Measurements from ENCODE around the gene PRPF40A. TPM values are rescaled to one million over a fixed set of nuclear protein-coding genes. Genes with fewer than 3 reads are reported as not detected.

PRPF40A gene
- total and polyA plus RNA-seq, 11 donors: 9.8 to 53.5 (median 34.3) TPM

DNA sequence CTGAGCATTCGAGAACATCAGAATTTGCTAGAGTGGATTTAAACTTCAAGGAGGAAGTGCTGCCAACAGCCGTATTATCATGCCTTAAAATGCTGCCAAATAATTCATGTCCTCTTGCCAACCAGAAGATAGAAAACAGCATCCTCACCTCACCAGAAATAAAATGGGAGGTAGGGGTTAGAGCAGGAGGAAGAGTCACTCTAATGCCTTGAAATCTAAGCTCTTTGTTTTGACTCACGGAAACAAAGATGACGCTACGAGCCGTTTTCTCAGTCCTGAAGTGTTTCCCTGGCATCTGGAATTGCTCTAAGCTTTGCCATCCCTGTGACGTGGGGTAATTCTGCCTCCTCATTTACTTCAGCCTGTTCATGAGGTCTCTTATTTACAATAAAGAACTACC, 97.1 kb downstream of the PRPF40A start:
- Histone ChIP-seq H3K36me3 (peaks cover 0 to 60% (median 48%) of the 10 kb centered on the region in 9 donors), H3K9me3 (no peaks in the 10 kb centered on the region), H3K27ac (peak overlapping the region in 1 of 12 donors; percentile 61), H3K27me3 (no peaks in the 10 kb centered on the region), H3K4me1 (no peaks in the 10 kb centered on the region), H3K4me3 (no peak overlapping the region)
- no peak for DNase-seq
- intact Hi-C loops (cut with DNase I): loop anchor here in 2 of 10 donors (5.0 to 10.0 kb wide), 2 partner anchors 285 to 428 kb away; partner anchors contain the start of gene FMNL2 (in 1 of the 2)
- WGBS, 4 donors: 70 to 74% (median 72%) methylated on average over 7 of the region's 7 CpGs
- TF ChIP-seq, protein P1, sequence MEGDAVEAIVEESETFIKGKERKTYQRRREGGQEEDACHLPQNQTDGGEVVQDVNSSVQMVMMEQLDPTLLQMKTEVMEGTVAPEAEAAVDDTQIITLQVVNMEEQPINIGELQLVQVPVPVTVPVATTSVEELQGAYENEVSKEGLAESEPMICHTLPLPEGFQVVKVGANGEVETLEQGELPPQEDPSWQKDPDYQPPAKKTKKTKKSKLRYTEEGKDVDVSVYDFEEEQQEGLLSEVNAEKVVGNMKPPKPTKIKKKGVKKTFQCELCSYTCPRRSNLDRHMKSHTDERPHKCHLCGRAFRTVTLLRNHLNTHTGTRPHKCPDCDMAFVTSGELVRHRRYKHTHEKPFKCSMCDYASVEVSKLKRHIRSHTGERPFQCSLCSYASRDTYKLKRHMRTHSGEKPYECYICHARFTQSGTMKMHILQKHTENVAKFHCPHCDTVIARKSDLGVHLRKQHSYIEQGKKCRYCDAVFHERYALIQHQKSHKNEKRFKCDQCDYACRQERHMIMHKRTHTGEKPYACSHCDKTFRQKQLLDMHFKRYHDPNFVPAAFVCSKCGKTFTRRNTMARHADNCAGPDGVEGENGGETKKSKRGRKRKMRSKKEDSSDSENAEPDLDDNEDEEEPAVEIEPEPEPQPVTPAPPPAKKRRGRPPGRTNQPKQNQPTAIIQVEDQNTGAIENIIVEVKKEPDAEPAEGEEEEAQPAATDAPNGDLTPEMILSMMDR (IDR thresholded peaks at IDR 0.05): no peak
- TF ChIP-seq POLR2A (IDR thresholded peaks at IDR 0.05): no peak
- ATAC-seq: no peak

DNA sequence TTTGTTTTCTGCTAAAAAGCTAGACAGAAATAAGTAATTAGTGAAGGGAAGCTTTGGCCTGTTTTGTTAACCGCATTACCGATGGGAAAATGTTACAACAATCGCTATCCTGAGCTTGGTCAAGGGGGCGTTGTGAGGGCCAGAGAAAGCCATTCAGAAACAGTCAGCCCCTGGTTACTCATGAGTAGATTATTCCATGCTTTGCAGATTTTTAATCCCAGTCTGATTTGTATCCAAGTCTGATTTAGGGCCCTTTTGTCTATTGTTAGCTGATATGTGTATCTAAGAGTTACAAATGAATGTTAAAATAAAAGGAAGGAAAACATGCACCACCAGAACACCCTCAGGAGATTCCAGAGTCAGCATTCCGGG, 99.1 kb downstream of the PRPF40A start:
- DNase-seq (no peak), ATAC-seq (no peak)
- Histone ChIP-seq H3K9me3 (no peaks in the 10 kb centered on the region), H3K27me3 (no peaks in the 10 kb centered on the region), H3K4me3 (no peak overlapping the region), H3K4me1 (peaks cover 0 to 9% (median 0%) of the 10 kb centered on the region in 12 donors), H3K36me3 (peaks cover 0 to 63% (median 50%) of the 10 kb centered on the region in 9 donors), H3K27ac (no peak overlapping the region)
- intact Hi-C loops (cut with DNase I): loop anchor here in 1 of 10 donors (10.0 kb wide), 1 partner anchor 283 kb away; the partner anchor contains the start of gene FMNL2
- TF ChIP-seq, protein P1 (IDR thresholded peaks at IDR 0.05): no peak
- TF ChIP-seq POLR2A (IDR thresholded peaks at IDR 0.05): no peak
- 89 to 93% (median 91%) methylated on average over 5 of the region's 5 CpGs for WGBS, 4 donors

DNA sequence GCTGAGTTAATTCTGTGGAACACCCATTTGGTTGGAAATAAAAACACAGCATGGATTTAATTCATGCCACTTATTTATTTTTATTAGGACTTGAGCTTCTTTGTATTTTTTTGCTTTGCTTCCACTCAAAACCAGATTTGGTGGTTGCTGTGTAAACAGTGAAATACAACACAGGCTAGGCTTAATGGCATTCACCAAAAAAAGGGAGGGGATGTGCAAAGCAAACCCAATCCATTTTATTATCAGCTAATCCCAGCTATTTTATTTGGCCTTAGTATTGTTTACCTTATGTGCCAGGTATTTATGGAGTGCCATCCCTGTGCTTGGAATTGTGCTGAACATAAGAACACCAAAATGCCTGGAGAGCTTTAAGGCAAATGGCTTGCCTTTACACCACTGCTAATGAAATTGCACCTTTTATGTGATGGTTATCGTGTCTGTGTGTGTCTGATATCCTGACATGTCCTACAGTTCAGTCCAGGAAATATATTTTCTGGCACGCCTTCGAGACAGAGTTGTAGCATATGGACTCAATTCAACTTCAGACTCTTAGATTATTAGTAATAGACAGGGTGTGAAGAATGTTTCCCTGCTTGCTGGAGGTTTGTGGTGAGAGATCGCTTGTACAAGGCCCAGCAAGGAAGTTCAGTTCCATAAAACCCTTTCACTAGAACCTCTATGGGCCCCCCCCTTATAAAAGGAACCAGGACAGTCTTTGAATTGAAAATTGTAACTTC, 99.6 kb downstream of the PRPF40A start:
- Histone ChIP-seq H3K9me3 (no peaks in the 10 kb centered on the region), H3K27ac (no peak overlapping the region), H3K4me3 (no peak overlapping the region), H3K36me3 (peaks cover 0 to 63% (median 50%) of the 10 kb centered on the region in 9 donors), H3K27me3 (no peaks in the 10 kb centered on the region), H3K4me1 (peaks cover 0 to 15% (median 0%) of the 10 kb centered on the region in 12 donors)
- DNase-seq (no peak), ATAC-seq (no peak)
- TF ChIP-seq, protein P1 (IDR thresholded peaks at IDR 0.05): no peak
- TF ChIP-seq POLR2A (IDR thresholded peaks at IDR 0.05): no peak
- WGBS, 4 donors: 84 to 92% (median 89%) methylated on average over 4 of the region's 4 CpGs
- intact Hi-C loops (cut with DNase I): loop anchor here in 1 of 10 donors (10.0 kb wide), 1 partner anchor 283 kb away; the partner anchor contains the start of gene FMNL2

DNA sequence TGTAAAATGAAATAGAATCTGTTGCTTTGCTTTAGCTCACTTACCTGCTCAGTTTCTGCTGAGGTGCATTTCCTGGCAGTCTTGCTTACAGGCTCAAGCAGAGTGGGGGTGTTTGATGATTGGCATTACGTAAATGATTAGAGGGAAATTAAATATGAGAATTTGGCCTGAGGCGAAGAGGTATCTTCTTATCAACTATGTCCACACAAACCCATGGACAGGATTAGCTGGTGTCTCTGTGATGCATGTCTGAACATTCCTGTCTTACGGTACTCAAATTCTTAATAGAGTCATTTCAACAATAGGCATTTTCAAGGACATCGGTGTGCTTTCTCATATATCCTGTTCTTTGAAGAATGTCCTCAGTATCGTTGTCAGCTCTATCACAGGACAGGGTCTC, 102.1 kb downstream of the PRPF40A start:
- Histone ChIP-seq H3K4me1 (peaks cover 0 to 32% (median 5%) of the 10 kb centered on the region in 12 donors), H3K9me3 (no peaks in the 10 kb centered on the region), H3K36me3 (peaks cover 0 to 52% (median 40%) of the 10 kb centered on the region in 9 donors), H3K27ac (no peak overlapping the region), H3K27me3 (no peaks in the 10 kb centered on the region), H3K4me3 (no peak overlapping the region)
- WGBS, 4 donors: 84 to 93% (median 88%) methylated on average over 5 of the region's 5 CpGs
- DNase-seq (no peak), ATAC-seq (no peak)
- intact Hi-C loops (cut with DNase I): loop anchor here in 1 of 10 donors (10.0 kb wide), 1 partner anchor 280 kb away; the partner anchor contains the start of gene FMNL2
- TF ChIP-seq POLR2A (IDR thresholded peaks at IDR 0.05): no peak

Data from heart left ventricle (tissue), 16 donors.